Midbrain (tissue), 1 donor: Measurements from ENCODE around the gene SOCS6.
"Not testable (repeated sequence)": the region's sequence is repeated elsewhere in the genome, so short reads cannot be mapped to it uniquely, and the experiment has no call there.

ENCODE experiments used
- DNase-seq: peaks from one replicate; lab custom pipeline; 2025; lab: John Stamatoyannopoulos, UW

Gene SOCS6

DNA sequence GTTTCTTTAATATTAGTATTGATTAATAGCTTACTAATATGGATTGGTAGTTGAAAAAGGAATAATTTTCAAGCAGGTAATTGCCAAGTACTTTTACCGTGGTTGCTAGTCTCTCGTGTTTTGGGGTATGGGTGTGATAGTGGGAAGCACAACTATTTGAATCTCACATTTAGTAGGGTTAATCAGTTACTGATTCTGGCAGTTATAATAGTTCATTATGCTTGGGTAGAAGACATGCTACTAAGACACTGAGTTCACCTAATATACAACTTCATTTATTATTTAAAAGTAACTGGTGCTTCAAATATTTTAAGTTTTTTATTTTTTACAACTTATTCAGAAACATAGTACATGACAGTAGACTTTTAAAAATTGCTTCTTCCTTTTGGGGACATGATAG, 33.5 kb downstream of the SOCS6 start:
- no peak for DNase-seq

DNA sequence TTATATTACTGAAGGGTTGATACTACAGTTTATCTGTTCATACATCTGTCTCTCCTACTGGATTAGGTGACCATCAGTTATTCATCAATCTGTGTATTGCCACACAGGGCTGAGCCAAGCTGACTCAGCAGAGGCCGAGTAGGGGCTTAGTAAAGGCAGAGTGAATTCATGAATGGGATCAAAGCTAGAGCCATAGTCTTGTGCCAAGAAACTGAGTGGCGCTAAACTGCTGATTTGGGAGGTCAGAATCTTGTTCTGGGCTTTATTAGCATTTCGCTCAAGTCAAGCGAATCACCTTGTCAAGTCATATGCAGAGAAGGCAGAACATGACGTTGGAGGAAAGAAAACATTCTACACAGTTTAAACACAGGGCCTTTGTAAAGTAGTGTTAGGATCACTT, 34.1 kb downstream of the SOCS6 start:
- no peak for DNase-seq

DNA sequence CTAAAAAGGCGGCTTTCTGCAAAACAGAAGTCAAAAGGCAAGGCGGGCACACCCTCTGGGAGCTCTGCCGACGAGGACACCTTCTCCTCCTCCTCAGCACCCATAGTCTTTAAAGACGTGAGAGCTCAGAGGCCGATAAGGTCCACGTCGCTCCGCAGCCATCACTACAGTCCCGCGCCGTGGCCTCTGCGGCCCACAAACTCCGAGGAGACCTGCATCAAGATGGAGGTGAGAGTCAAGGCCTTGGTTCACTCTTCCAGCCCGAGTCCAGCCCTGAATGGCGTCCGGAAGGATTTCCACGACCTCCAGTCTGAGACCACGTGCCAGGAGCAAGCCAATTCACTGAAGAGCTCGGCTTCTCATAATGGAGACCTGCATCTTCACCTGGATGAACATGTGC, 36.1 kb downstream of the SOCS6 start:
- DNase-seq, result no peak

DNA sequence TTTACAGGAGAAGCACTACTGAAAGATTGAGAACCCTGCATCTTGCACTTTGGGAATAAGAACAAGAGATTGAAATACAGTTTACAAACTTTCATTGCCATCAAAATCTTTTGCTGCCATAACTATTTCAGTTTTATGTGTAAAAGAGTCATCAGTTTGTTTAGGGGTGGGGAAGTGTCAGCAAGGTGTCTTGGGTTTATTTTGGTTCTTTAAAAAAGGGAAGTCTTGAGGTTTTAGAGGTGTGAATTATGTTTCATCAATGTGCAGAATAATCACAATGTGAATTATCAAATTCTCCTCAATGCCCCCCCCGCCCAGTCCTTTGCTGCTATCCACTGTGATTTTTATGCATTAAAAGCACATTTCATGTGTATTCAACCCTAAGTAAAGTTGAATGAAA, 37.4 kb downstream of the SOCS6 start:
- DNase-seq, result no peak

DNA sequence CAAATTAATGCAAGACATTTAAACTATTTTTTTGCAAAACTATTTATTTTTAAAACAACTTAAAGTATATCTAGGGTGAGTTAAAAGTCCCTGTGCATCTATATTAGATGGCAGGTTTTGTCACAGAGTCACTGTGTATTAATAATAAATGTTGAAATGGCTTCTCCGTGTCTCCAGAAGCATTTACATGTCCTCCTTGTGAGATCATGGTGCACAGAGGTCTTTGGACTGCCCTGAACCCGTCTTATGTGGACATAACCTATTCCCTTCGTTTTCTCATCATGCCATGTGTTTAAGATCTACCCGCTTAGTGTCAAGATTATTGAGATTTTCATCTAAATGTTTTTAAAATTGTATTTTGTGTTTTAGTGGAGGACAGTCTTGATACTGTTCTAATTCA, 39.3 kb downstream of the SOCS6 start:
- no peak for DNase-seq

DNA sequence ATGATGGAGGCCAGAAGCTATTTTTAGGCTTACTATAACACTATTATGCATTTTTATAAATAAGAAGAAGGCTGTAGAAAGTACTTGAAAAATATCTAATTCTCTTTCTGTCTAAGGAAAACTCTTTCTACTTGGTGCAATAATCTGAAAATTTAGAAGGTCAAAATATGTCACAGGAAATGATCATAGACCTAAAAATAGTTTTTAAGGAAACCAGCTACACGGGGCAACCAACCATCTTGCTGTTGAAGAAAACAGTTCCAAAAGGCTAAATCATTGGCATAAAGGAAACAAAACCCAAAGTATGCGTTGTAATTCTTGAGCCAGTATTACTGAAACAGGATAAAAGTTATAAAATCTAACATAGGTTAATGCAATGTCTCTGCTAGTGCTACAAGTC, 40.2 kb downstream of the SOCS6 start:
- no peak for DNase-seq

DNA sequence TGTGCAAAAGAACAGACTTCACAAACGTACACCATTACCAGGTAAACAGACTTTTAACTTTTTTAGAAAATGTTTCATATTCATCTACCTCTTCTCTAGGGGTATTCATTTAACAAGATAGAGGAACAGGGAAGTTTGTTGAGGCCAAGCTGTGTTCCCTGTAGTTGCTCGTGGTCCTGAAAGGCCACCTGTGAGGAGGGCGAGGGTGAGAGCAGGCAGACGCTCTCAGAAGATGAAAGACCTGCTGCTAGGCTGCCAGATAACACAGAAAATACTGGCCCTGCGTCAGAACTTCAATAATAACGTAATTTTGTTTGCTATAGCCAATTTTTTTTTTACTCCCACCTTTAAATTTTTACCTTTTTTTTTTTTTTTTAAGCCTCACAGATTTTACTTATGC, 42.0 kb downstream of the SOCS6 start:
- DNase-seq, result no peak

DNA sequence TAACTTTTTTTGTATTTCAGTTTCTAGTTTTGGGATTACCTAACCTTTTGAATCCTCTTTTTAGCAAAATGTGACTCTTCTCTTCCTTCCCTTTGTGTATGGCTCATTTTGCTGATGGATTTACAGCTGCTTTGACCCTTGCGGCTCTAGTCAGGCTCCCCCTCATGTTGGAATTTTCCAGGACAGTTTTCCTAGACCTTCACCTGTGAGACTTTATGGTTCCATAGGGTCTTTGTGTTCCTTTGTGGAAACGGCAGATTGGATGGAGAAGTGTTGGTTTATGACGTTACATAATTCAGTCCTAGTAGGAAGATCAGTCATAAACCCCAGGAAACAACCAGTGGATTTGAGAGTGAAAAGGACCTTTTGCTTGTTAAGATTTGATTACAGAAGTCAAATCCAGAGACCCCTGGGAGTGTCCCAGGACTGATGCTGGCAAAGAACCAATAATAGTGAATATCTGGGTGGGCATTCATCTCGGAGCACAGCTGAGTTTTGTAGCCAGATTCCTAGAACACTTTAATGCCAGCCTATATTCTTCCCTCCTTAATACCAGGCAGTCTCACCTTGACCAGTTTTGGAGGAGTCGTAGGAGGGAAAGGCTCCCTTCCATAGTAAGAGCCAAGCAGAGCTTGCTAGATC, 42.7 kb downstream of the SOCS6 start:
- no peak for DNase-seq

DNA sequence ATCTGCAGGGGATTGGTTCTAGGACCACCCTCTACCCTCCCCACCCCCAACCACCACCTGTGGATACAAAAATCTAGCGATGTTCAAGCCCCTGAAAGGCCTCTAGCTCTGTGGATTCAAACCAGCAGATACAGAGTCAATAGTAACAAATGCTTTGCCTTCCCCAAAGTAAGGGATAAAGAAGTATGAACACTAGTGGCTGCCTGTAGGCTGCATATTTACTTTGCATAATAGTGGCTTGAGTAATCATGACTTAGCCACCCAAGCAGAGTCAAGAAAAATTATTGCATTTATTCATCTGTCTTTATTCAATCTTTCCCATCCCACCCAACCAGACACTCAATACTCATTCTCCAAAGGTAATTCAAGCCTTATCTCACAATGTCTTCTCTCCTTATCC, 43.8 kb downstream of the SOCS6 start:
- no peak for DNase-seq

DNA sequence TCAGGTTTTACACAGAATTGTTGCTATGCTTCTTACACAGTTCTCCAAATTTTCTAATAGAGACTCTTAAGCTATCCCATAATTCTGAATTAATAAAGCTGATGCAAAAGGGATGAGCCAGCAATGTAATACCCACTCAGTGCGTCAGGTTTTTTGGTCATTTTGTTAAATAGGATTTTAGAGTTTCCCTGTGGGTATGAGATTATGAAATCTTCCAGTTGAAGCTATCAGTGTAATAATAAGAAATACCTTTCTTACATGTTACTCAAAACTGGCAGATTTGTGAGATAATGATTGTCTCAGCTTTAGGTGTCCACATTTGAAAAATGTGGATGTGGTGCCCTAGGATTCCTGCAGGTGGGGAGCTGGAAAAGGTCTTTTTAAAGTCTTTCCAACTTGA, 44.5 kb downstream of the SOCS6 start:
- DNase-seq, result no peak

DNA sequence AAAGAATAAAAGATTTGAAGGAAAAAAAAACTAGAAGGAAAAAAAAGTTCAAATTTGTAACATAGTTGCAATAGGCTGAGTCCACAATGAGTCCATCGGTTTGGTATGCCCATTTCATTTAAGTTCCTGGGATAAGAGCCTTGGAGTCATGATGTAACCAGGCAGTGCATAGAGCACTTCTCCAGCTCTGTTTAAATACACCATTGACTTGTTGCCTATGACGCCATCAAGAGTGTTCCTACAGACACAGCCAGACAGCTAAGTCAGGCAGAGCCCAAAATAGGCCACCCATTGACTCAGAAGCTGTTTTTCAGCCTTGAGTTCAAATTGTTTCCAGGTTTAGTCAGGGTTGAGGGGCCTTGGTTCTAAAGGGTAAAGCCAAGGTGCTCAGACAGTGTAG, 44.9 kb downstream of the SOCS6 start:
- DNase-seq, result no peak

DNA sequence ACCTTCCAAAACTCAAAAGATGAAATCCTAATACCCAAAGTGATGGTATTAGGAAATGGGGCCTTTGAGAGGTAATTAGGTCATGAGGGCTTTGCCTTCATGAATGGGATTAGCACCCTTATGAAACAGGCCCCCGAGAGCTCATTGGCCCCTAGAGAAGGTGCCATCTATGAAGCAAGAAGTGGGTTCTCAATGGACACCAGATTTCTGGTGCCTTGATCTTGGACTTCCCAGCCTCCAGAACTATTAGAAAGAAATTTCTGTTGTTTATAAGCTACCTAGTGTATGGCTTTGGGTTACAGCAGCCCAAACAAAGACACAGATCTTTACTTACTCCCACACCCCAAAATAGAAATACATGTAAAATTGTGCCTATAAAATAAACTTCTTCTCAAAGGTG, 45.4 kb downstream of the SOCS6 start:
- DNase-seq, result no peak

DNA sequence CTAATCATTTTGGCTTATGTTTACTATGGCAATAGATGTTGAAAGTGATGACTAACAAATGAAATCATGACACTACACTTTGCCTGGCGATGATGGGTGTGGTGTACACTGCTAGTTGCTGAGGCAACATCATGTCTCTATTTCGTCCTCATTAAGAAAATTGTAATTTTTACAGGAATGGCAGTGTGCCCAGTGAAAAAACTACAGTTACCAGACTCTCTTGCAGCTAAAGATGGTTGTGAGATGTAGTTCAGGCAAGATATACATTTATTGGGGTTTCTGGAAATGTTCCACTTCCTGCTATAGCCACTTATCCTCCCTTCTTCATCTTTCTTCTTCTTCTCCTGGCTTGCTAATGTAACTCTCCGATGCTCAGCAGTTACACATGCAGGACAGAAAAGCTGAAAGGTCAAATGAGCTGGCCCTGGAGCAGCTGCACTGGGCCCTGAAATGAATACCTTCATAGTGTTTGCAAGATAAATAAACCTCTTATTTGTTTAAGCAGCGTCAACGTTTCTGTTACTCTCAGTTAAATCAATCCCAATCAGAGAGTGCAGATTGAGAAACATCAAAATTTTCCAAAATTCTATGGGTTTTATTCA, 46.0 kb downstream of the SOCS6 start:
- no peak for DNase-seq

DNA sequence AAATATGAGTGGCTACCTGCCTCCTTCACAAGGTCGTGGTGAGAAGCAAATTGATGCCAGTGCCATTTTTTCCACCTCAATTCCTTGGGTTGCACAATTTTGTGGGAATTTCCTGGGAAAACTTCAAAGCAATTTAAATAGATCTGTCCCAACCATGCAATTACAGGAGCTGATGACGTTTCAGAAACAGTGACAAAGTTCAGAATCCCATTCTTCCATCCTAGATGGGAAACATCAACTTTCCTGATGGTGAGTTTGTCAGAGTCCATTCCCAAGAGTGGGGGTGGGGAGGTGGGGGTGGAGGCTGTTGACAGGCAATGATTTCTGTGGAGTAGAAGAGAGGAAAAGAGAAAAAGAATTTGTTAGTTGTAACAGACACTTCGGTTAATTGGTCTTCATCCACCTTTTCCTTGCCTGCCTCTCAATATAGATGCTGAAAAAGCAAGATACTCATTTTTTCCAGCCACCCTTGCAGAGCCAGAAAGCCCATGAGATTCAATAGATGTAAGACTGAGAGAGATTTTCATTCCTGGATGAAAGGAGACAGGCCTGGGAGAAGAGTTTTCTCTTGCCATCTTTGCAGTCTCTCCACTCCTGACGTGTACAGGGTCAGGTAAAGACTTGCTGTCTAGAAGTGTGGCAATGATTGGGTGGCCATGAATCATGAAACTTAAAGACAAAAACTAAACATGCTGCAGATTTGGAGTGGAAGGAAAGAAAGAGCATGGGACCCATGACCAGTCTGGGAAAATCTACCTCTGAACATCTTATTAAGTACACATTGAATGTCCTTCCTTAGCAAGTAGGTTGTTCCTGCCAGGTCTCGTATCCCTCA, 47.3 kb downstream of the SOCS6 start:
- DNase-seq, result no peak

DNA sequence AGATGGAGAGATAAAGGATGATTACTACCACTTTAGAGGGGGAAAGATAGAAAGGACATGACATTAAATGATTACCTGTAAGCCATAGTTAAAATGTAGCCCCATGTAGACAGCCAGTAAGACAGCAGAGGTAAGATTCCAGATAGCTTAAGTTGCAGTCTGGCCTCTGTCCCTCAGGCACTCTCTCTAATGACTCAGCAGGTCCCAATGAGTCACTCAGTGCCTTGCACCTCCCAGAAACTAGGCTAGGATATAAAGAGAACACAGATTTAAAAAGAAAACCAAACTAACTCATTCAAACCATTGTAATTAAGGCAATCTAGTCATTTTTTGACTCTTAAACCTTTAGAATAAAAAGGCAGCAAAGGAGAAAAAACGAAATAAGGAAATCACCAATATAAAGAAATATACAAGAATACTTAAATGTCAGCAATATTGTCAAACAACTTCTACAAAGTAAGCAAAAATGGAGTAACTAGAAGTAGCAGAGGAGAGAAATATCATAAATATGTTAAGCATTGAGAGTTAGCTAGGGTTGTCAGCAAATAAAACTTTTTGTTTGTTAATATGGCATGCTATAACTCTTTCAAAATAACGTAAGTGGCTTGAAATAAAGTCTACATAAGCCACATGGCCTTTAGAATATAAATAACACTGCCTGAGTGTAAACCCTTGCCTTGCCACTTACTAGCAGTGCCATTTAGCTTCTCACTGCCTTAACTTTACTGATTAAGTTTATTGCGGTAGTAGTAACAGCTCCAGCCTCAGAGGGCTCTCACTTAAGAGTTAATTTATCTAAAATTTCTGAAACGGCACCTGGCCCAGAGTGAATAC, 48.5 kb downstream of the SOCS6 start:
- no peak for DNase-seq

DNA sequence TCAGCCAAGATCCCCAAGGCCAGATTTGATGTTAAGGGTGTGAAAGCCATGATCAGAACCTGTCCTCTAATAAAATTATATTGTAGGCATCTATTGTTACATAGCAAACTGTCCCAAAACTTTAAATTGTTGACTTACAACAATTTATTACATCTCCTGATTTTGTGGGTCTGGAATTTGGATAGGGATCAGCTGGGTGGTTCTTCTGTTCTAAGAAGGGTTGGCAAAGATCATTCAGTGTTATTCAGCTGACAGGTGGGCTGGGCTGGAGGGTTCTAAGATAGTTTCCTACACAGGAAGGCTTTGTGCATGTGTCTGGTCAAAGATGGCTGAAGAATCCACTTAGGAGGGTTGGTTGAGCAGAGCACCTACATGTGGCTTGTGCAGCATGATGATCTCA, 50.0 kb downstream of the SOCS6 start:
- no peak for DNase-seq

DNA sequence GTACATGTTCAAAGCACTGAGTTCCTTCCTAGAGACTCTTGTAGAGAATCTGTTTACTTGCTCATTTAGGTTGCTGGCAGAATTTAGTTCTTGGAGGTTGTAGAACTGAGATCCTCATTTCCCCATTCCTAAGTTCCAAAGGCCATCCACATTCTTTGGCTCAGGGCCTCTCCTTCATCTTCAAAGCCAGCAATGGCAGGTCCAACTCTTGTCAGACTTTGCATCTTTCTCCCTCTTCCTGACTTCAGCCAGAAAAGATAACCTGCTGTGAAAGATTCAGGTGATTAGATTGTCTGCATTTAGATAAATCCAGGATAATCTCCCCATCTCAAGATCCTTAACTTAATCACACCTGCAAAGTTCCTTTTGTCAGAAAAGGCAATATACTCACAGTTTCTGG, 51.1 kb downstream of the SOCS6 start:
- DNase-seq, result no peak

DNA sequence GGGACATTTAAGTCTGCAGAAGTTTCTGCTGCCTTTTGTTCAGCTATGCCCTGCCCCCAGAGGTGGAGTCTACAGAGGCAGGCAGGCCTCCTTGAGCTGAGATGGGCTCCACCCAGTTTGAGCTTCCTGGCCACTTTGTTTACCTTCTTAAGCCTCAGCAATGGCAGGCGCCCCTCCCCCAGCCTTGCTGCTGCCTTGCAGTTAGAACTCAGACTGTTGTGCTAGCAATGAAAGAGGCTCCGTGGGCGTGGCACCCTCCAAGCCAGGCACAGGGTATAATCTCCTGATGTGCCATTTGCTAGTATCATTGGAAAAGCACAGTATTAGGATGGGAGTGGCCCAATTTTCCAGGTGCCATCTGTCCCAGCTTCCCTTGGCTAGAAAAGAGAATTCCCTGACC, 59.6 kb downstream of the SOCS6 start:
- DNase-seq, result not testable (repeated sequence)

DNA sequence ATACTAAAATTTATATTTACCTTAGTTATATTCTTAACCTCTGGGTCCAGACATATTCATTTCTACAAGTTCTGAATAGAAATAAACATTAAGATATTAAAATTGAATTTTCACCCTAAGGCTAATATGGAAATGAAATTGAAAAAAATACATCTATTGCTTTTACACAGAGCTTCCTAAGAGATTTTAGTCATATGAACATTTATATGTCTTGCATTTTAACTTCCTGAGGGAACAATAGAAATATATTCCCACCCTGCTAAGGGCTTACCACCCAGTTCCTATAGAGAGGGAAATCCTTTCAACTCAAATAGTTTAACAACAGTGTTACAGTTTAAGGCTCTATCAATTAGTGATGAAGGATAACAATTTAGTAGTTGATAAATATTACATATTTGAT, 60.5 kb downstream of the SOCS6 start:
- no peak for DNase-seq

DNA sequence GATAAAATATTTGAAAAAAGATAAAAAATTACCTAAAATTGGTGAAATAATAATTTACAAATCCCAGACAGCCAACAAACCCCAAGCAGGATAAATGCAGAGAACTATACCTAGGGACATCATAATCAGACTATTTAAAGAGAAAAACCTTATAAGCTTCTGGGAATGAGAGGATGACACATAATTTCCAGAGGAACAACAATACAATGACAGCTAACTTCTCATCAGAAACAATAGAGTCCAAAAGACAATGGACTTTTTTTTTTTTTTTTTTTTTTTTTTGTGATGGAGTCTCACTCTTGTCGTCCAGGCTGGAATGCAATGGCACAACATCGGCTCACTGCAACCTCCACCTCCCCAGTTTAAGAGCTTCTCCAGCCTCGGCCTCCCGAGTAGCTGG, 65.2 kb downstream of the SOCS6 start:
- no peak for DNase-seq

DNA sequence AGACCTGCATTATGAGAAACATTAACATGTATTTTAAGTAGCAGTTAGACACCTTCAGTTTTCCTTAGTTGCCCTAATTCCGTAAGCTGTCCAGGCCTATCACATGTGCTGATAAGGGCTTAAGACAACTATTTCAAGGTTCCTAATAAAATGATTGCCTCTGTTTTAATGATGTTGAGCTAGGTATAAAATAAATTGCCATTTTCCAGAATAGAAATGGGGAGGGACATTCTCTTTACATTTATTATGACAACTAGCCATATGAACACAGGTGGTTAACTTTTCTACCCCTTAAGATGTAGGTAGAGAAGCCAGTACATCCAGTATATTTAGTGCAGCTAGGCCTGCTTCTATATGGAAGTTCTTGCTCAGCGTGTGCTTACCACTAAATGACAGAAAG, 65.9 kb downstream of the SOCS6 start:
- no peak for DNase-seq

DNA sequence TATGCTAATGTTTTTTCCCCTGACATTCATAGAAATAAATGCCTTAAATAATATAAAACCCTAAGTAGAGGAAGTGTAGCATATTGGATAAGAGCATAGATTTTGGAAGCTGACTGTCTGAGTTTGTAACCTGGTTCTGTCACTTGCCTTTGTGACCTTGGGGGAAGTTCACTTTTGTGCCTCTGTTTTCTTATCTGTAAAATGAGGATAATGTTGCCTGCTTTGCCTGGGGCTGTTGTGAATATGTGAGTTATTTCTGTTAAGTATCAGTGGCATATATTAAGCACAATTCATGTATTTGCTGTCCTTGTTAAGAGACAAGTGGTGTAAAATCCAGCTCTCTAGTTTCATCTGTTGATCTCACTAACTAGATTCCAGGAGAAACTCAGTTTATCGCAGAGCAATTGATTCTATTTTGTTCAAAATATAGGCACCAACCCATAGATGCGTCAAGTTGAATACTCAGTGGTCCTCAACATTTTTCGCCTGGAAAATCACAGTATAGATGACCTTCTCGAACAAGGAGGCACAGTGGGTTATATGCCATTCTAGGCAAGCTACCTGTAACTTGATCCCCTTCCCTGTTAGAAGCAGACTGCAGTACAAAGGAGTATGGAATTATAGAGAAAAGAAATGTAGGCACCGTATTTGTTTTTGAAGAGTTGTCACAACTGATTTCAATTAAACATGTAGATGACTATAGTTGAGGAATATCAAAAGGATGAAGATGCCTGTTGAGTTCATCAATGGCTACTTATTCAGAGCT, 67.0 kb downstream of the SOCS6 start:
- DNase-seq, result no peak
